HFFc6 (cell line): ENCODE results near the gene DNMT3A. TPM values are rescaled to one million over a fixed set of nuclear protein-coding genes. Genes with fewer than 3 reads are reported as not detected.

Experiments used
- DNase-seq: peaks from one replicate; pipeline ENCODE4 v3.0.0-alpha.2; 2018
- H3K27ac Mint-ChIP-seq: 2 replicates; pipeline ENCODE4 v1.8.0; 2020; ENCODE audit warnings: mild to moderate bottlenecking, mixed read lengths
- H3K27me3 Mint-ChIP-seq: 2 replicates; pipeline ENCODE4 v1.8.0; 2021; ENCODE audit warnings: mild to moderate bottlenecking, moderate library complexity, mixed read lengths; ENCODE audit not compliant: insufficient read depth
- H3K36me3 Mint-ChIP-seq: 2 replicates; pipeline ENCODE4 v1.8.0; 2021; ENCODE audit warnings: low read depth, mixed read lengths
- H3K4me1 Mint-ChIP-seq: 2 replicates; pipeline ENCODE4 v1.8.0; 2020; ENCODE audit warnings: low read depth, mixed read lengths
- H3K4me3 Mint-ChIP-seq: 2 replicates; pipeline ENCODE4 v1.8.0; 2020; ENCODE audit warnings: mild to moderate bottlenecking, moderate library complexity, mixed read lengths
- H3K9me3 Mint-ChIP-seq: 2 replicates; pipeline ENCODE4 v1.8.0; 2020; ENCODE audit warnings: mild to moderate bottlenecking, mixed read lengths
- total RNA-seq, 6 experiments: library from RNA; stranded (reverse); fragmentation: NEBNext Ultra II Directional; extraction: Animal tissue kit (Norgen Biotek cat#: 25700); gene quantifications; 2 replicates in 1 of 6; 3 replicates in 5 of 6; pipeline ENCODE4 v1.2.3, GENCODE V29; 2021
- TF ChIP-seq, protein P1 (sequence below): fragments of 200-600 bp; sonication (generic); IDR thresholded peaks from 2 replicates; pipeline ENCODE4 v1.5.0; 2021; ENCODE audit warnings: antibody characterized with exemption, mild to moderate bottlenecking

DNMT3A gene
- total RNA-seq, 6 experiments from 2014 or later = 3.5 to 5.2 (median 4.5) TPM

DNA sequence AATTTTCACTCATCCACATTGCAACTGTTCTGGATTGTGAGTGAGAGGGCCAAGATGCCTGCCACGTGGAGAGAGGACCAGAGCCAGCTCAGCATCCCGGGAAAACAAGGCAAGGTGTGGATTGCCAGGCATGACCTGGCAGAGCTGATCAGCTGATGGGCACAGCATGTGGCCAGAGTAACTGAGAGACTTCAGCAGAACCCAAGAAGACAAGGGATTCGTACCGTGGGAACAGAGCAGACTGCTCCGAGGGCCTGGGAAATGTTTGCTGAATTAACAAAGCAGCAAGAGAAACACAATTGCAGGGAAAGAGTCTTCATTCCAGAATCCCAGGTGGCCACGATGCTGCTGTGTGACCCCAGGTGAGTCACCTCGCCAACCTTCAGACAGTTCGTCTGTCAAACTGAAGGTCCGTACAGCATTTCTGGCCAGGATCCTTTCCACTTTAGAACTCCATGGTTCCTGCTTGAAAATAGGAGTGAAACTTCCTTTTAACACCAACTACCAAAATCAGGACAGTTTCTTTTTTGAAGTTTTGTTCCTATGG is 147.1 kb downstream of the DNMT3A start:
- Mint-ChIP-seq H3K4me1 (peaks cover 11% of the 10 kb centered on the region), H3K9me3 (no peaks in the 10 kb centered on the region), H3K36me3 (no peaks in the 10 kb centered on the region), H3K27me3 (peaks cover 14% of the 10 kb centered on the region), H3K27ac (no peak overlapping the region), H3K4me3 (no peak overlapping the region)
- DNase-seq = no peak
- TF ChIP-seq, protein P1, sequence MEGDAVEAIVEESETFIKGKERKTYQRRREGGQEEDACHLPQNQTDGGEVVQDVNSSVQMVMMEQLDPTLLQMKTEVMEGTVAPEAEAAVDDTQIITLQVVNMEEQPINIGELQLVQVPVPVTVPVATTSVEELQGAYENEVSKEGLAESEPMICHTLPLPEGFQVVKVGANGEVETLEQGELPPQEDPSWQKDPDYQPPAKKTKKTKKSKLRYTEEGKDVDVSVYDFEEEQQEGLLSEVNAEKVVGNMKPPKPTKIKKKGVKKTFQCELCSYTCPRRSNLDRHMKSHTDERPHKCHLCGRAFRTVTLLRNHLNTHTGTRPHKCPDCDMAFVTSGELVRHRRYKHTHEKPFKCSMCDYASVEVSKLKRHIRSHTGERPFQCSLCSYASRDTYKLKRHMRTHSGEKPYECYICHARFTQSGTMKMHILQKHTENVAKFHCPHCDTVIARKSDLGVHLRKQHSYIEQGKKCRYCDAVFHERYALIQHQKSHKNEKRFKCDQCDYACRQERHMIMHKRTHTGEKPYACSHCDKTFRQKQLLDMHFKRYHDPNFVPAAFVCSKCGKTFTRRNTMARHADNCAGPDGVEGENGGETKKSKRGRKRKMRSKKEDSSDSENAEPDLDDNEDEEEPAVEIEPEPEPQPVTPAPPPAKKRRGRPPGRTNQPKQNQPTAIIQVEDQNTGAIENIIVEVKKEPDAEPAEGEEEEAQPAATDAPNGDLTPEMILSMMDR = no peak

DNA sequence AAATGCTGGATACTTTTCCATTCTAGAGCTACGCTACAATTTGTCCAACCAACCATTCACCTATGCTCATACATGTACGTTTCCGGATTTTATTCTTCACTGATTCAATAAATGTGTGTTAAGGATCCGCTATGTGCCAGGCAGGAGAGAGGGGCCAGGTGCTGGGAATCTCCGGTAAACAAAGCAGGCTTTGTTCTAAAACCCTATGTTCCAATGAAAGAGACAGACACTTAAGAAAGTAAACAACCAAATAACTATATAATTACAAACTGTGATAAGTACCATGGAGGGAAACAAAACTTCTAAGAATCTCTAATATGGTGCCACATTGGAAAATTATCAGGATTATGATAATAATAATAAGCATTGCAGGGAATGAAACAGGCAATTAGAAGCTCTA is 151.2 kb downstream of the DNMT3A start:
- DNase-seq = no peak
- TF ChIP-seq, protein P1 = no peak
- Mint-ChIP-seq H3K36me3 (no peaks in the 10 kb centered on the region), H3K4me3 (no peak overlapping the region), H3K4me1 (no peaks in the 10 kb centered on the region), H3K9me3 (no peaks in the 10 kb centered on the region), H3K27ac (no peak overlapping the region), H3K27me3 (peaks cover 16% of the 10 kb centered on the region)

DNA sequence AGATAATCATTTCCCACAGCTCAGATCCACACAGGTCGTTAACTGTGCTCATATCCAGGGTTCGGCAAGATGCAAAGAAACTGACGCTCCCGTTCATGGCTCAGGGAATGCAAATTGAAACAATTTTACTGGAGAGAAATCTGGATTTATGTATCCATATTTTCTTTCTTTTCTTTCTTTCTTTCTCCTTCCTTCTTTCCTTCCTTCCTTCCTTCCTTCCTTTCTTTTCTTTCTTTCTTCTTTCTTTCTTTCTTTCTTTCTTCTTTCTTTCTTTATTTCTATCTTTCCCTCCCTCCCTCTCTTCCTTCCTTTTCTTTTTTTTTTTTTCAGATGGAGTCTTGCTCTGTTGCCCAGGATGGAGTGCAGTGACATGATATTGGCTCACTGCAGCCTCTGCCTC is 153.3 kb downstream of the DNMT3A start:
- no peaks in the 10 kb centered on the region for H3K36me3 Mint-ChIP-seq
- H3K27ac Mint-ChIP-seq = no peak overlapping the region
- no peak overlapping the region for H3K4me3 Mint-ChIP-seq
- TF ChIP-seq, protein P1 = no peak
- H3K4me1 Mint-ChIP-seq = no peaks in the 10 kb centered on the region
- peaks cover 13% of the 10 kb centered on the region for H3K27me3 Mint-ChIP-seq
- no peaks in the 10 kb centered on the region for H3K9me3 Mint-ChIP-seq
- DNase-seq = no peak

DNA sequence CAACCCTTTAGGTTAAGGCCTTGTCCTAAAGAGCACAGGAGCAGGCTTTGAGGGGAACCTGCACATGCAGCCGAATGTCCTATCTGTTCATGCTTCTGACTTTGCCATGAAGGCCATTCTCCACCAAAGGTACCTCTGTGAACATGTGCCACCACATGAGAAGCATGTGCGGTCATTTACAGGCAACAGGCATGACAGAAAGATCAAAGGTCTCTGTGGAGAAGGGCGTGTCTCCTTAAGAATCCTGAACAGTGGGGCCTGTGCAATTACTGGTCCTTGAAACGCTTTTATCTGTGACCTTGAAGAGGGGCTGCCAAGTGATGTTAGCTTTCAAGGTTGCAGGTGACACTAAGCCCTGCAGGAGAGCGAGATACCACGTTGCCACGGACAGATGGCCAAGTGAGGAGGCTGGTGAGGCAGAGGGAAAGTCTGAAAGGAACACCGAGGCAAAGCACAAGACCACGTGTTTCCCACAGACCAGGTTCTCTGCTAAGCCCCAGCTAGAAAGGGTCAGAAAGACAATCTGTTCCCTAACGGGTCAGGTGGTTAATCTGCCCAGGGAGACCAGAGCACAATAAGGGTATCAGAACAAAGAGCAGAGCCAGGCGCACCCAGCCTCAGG is 153.9 kb downstream of the DNMT3A start:
- H3K27ac Mint-ChIP-seq = no peak overlapping the region
- TF ChIP-seq, protein P1 = no peak
- H3K36me3 Mint-ChIP-seq = no peaks in the 10 kb centered on the region
- no peaks in the 10 kb centered on the region for H3K9me3 Mint-ChIP-seq
- no peaks in the 10 kb centered on the region for H3K4me1 Mint-ChIP-seq
- H3K4me3 Mint-ChIP-seq = no peak overlapping the region
- DNase-seq = no peak
- H3K27me3 Mint-ChIP-seq = peaks cover 13% of the 10 kb centered on the region

DNA sequence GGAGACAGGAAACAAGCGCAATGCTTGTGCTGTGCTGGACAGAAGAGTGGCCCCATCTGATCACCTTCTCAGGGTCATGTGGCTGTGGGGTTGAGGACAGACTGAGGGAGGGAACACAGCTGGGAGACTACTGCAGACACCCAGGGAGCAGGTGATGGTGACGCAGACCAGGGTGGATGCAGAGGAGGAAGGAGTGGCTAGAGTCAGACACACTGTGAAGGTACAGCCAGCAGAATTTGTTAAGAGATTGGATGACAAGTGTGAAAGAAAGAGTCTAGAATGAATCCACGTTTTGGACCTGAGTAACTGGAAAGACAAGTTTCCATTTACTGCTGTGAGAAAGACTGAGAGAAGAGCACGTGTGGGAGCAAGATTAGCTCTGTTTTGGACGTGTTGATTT is 157.5 kb downstream of the DNMT3A start:
- TF ChIP-seq, protein P1 = no peak
- no peaks in the 10 kb centered on the region for H3K4me1 Mint-ChIP-seq
- peaks cover 11% of the 10 kb centered on the region for H3K27me3 Mint-ChIP-seq
- H3K4me3 Mint-ChIP-seq = no peak overlapping the region
- no peaks in the 10 kb centered on the region for H3K36me3 Mint-ChIP-seq
- no peak overlapping the region for H3K27ac Mint-ChIP-seq
- H3K9me3 Mint-ChIP-seq = peaks cover 5% of the 10 kb centered on the region; the same call in 1 of the 2 replicates
- no peak for DNase-seq
